GM19193 (cell line): Measurements from ENCODE around the gene AGAP1.

Experiments used
- POLR2A ChIP-seq: IDR thresholded peaks from 4 replicates; pipeline ENCODE4 v1.6.1; 2011; ENCODE audit not compliant: insufficient read depth, insufficient read length; ENCODE audit errors: extremely low read depth

The AGAP1 gene

GRCh38 chr2:235709124-235709813 is 215.4 kb downstream of the AGAP1 start:
- TF ChIP-seq POLR2A: no peak

- no peak for TF ChIP-seq POLR2A
These were observed 216.4 kb downstream of the AGAP1 start for GRCh38 chr2:235709969-235710879.

GRCh38 chr2:235710933-235711332 is 217.1 kb downstream of the AGAP1 start:
- no peak for TF ChIP-seq POLR2A

- no peak for TF ChIP-seq POLR2A
These were observed 217.7 kb downstream of the AGAP1 start for GRCh38 chr2:235711527-235711926.

GRCh38 chr2:235712176-235712575 is 218.3 kb downstream of the AGAP1 start:
- no peak for TF ChIP-seq POLR2A

- no peak for TF ChIP-seq POLR2A
These were observed 219.3 kb downstream of the AGAP1 start for GRCh38 chr2:235713189-235713588.

GRCh38 chr2:235715601-235716000 is 221.8 kb downstream of the AGAP1 start:
- no peak for TF ChIP-seq POLR2A

- TF ChIP-seq POLR2A: no peak
These were observed 223.1 kb downstream of the AGAP1 start for GRCh38 chr2:235716875-235717496.

GRCh38 chr2:235719146-235719942 is 225.5 kb downstream of the AGAP1 start:
- TF ChIP-seq POLR2A: no peak

- TF ChIP-seq POLR2A: no peak
These were observed 227.8 kb downstream of the AGAP1 start for GRCh38 chr2:235721625-235722024.

- no peak for TF ChIP-seq POLR2A
These were observed 229.0 kb downstream of the AGAP1 start for GRCh38 chr2:235722869-235723268.

GRCh38 chr2:235723371-235723770 is 229.5 kb downstream of the AGAP1 start:
- TF ChIP-seq POLR2A: no peak

- no peak for TF ChIP-seq POLR2A
These were observed 230.1 kb downstream of the AGAP1 start for GRCh38 chr2:235723811-235724465.

GRCh38 chr2:235725016-235725489 is 231.2 kb downstream of the AGAP1 start:
- no peak for TF ChIP-seq POLR2A

GRCh38 chr2:235725841-235726240 is 232.0 kb downstream of the AGAP1 start:
- TF ChIP-seq POLR2A: no peak

GRCh38 chr2:235726554-235726953 is 232.7 kb downstream of the AGAP1 start:
- TF ChIP-seq POLR2A: no peak
